Chondrocyte (in vitro differentiated cells): ENCODE results near the gene NDFIP2. TPM values are rescaled to one million over a fixed set of nuclear protein-coding genes. Genes with fewer than 3 reads are reported as not detected.
"Not testable (repeated sequence)": the region's sequence is repeated elsewhere in the genome, so short reads cannot be mapped to it uniquely, and the experiment has no call there.

Source experiments
- DNase-seq: peaks from one replicate; pipeline ENCODE4 v3.0.0; 2021; ENCODE audit warnings: mixed read lengths, low spot score
- H3K27ac Mint-ChIP-seq: one replicate; pipeline ENCODE4 v1.8.0; 2021; ENCODE audit warnings: mild to moderate bottlenecking, moderate library complexity, mixed read lengths; ENCODE audit not compliant: unreplicated experiment
- H3K27me3 Mint-ChIP-seq: 2 replicates; pipeline ENCODE4 v1.8.0; 2021; ENCODE audit warnings: low read depth, mixed read lengths
- H3K36me3 Mint-ChIP-seq: 2 replicates; pipeline ENCODE4 v1.8.0; 2021; ENCODE audit warnings: low read depth, mixed read lengths
- H3K4me1 Mint-ChIP-seq: 2 replicates; pipeline ENCODE4 v1.8.0; 2021; ENCODE audit warnings: low read depth, mild to moderate bottlenecking, mixed read lengths
- H3K4me3 Mint-ChIP-seq: one replicate; pipeline ENCODE4 v1.8.0; 2021; ENCODE audit warnings: mild to moderate bottlenecking, moderate library complexity, mixed read lengths; ENCODE audit not compliant: unreplicated experiment
- H3K9me3 Mint-ChIP-seq: 2 replicates; pipeline ENCODE4 v1.8.0; 2021; ENCODE audit warnings: low read depth, mixed read lengths
- CTCF ChIP-seq: fragments of 200-600 bp; sonication (generic); IDR thresholded peaks from 2 replicates; pipeline ENCODE4 v1.5.0; 2021; ENCODE audit warnings: antibody characterized with exemption, mild to moderate bottlenecking, moderate library complexity
- total RNA-seq: library from RNA; stranded (reverse); gene quantifications from 3 replicates; pipeline ENCODE4 v1.2.1, GENCODE V29; 2021

The NDFIP2 gene
- total RNA-seq, 1 donor from 2014 or later = 33.9 TPM

- peaks cover 61% of the 10 kb centered on the region for H3K9me3 Mint-ChIP-seq
Measured at GRCh38 chr13:79562557-79562956, 81.6 kb downstream of the NDFIP2 start.

GRCh38 chr13:79566118-79566517, 85.2 kb downstream of the NDFIP2 start:
- no peak for DNase-seq
- Mint-ChIP-seq H3K36me3 (peaks cover 15% of the 10 kb centered on the region), H3K27me3 (no peaks in the 10 kb centered on the region), H3K4me3 (no peak overlapping the region), H3K9me3 (peaks cover 54% of the 10 kb centered on the region), H3K27ac (no peak overlapping the region), H3K4me1 (no peaks in the 10 kb centered on the region)
- no peak for TF ChIP-seq CTCF

More at GRCh38 chr13:79562557-79562956, 81.6 kb downstream of the NDFIP2 start:
- peaks cover 32% of the 10 kb centered on the region for H3K36me3 Mint-ChIP-seq
- no peaks in the 10 kb centered on the region for H3K27me3 Mint-ChIP-seq
- DNase-seq = no peak
- H3K27ac Mint-ChIP-seq = no peak overlapping the region
- no peaks in the 10 kb centered on the region for H3K4me1 Mint-ChIP-seq
- no peak for TF ChIP-seq CTCF
- H3K4me3 Mint-ChIP-seq = no peak overlapping the region

GRCh38 chr13:79571147-79571546, 90.2 kb downstream of the NDFIP2 start:
- H3K9me3 Mint-ChIP-seq = peaks cover 11% of the 10 kb centered on the region
- DNase-seq = no peak
- peaks cover 2% of the 10 kb centered on the region for H3K36me3 Mint-ChIP-seq
- no peak overlapping the region for H3K27ac Mint-ChIP-seq
- no peaks in the 10 kb centered on the region for H3K27me3 Mint-ChIP-seq
- no peaks in the 10 kb centered on the region for H3K4me1 Mint-ChIP-seq
- no peak overlapping the region for H3K4me3 Mint-ChIP-seq
- no peak for TF ChIP-seq CTCF

GRCh38 chr13:79573892-79574291, 92.9 kb downstream of the NDFIP2 start:
- not testable (repeated sequence) for DNase-seq, H3K4me1 Mint-ChIP-seq, H3K27me3 Mint-ChIP-seq, H3K36me3 Mint-ChIP-seq, H3K27ac Mint-ChIP-seq, H3K4me3 Mint-ChIP-seq
- H3K9me3 Mint-ChIP-seq = peaks cover 18% of the 10 kb centered on the region

GRCh38 chr13:79581870-79582315, 100.9 kb downstream of the NDFIP2 start:
- no peak overlapping the region for H3K4me3 Mint-ChIP-seq
- peak; percentile 85 for DNase-seq
- H3K27me3 Mint-ChIP-seq = no peaks in the 10 kb centered on the region
- TF ChIP-seq CTCF = no peak
- no peak overlapping the region for H3K27ac Mint-ChIP-seq
- H3K4me1 Mint-ChIP-seq = no peaks in the 10 kb centered on the region
- peaks cover 23% of the 10 kb centered on the region for H3K9me3 Mint-ChIP-seq
- peaks cover 7% of the 10 kb centered on the region for H3K36me3 Mint-ChIP-seq

GRCh38 chr13:79582896-79583295, 101.9 kb downstream of the NDFIP2 start:
- H3K4me1 Mint-ChIP-seq = no peaks in the 10 kb centered on the region
- TF ChIP-seq CTCF = no peak
- H3K36me3 Mint-ChIP-seq = peaks cover 6% of the 10 kb centered on the region
- DNase-seq = no peak
- peaks cover 13% of the 10 kb centered on the region for H3K9me3 Mint-ChIP-seq
- H3K27ac Mint-ChIP-seq = no peak overlapping the region
- no peaks in the 10 kb centered on the region for H3K27me3 Mint-ChIP-seq
- H3K4me3 Mint-ChIP-seq = no peak overlapping the region
